ENCODE measurements around the gene BICC1.

Gene BICC1

GRCh38 chr10:58516119-58516518, 3.4 kb downstream of the BICC1 start:
- no peak for DNase-seq (ENCODE audit: low spot score)

DNA sequence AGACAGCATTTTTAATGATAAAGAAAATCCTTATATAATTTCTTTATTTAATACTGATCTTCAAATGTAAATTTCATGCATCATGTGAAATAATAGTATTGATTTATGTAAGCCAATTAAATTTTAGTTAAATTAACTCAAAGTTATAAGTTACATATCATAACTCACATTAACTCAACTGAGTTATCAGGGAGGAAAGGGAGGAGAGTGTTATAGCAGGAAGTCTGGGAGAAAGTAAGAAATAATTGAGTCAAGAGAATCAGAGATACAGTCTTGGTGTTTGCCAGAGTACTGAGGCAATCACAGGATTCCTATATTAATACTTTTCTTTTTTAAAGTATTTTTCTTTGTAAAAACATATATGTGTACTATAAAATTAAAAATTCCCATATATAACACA, 4.0 kb downstream of the BICC1 start:
- DNase-seq (ENCODE audit: low spot score): no peak

- DNase-seq (ENCODE audit: low spot score): no peak
Measured at GRCh38 chr10:58517081-58517480, 4.4 kb downstream of the BICC1 start.

GRCh38 chr10:58517491-58518355, 5.1 kb downstream of the BICC1 start:
- no peak for DNase-seq (ENCODE audit: low spot score)

- no peak for DNase-seq (ENCODE audit: low spot score)
Measured at GRCh38 chr10:58518775-58519174, 6.1 kb downstream of the BICC1 start.

DNA sequence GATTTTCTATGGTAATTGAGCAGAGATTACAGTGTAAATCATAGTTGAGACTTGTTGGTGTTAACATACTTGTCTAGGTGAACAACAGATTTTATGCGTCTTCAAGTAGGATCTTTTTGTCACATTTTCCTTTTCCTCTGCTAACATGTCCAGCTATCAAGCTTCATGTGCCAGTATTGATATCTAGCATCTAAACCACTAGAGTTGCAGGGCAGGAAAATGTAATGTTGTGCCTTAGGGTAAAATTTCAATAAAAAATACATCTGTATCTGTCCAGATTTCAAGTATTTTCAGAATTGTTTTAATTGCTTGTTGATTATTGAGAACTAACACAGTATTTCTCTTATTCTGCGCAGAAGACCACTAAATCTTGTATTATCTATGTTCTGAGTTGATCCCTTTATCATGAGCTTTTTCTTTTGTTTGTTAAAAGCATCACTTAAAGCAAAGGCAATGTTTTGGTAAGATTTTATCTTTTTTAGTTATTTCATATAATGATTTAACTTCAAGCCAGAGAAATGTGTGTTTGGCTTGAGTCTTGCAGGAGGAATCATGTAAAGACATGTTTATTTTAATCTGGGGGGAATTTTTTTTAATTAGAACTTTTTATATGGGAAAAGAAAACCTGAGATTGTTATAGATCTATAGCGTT, 16.5 kb downstream of the BICC1 start:
- DNase-seq (ENCODE audit: low spot score): no peak

DNA sequence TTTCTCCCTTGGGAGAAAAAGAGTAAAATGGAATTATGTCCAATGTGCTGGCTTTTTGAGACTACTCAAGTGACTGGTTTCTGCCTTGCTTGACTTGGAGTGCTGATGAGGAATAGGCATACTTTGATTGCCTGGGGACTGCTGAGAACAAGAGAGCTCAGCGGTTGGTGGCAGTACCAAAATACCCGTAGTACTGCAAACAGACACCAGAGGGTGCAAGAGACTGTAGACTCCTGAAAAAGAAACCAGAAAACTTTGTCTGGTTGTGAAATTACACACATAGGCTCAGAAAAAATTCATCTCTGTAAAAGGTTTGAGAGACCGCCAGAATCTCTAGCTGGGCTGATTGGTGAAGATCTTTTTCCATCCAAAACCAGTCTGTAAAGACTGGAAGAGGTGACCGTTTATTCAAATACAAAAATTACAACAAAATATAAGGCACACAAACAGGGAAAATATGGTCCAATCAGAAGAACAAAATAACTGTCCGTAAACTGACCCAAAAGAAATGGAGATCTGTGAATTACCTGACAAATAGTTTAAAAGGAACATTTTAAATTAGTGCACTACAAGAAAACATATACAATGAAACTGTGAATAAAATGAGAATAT, 18.5 kb downstream of the BICC1 start:
- peak; percentile 62 for DNase-seq (ENCODE audit: low spot score)

GRCh38 chr10:58535311-58535710, 22.6 kb downstream of the BICC1 start:
- DNase-seq (ENCODE audit: low spot score): no peak

- no peak for DNase-seq (ENCODE audit: low spot score)
Measured at GRCh38 chr10:58543141-58543540, 30.5 kb downstream of the BICC1 start.

DNA sequence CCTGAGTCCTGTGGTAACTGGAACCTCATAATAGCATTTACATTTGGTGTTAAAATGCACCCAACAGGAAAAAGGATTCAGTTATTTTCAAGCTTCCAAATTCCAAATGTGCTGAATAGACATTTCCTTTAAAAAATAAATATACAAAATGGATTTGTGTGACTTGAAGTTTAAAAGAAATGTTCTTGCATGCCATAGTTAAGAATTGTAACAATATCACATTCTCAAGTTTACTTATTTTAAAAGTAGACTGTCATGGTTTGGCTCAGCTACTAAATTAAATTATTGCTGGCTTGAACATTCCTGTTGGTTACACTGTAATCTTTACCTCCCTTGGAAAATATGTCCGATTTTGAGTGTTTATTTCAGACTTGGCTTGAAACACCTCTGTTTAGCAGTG, 31.5 kb downstream of the BICC1 start:
- DNase-seq (ENCODE audit: low spot score): no peak

DNA sequence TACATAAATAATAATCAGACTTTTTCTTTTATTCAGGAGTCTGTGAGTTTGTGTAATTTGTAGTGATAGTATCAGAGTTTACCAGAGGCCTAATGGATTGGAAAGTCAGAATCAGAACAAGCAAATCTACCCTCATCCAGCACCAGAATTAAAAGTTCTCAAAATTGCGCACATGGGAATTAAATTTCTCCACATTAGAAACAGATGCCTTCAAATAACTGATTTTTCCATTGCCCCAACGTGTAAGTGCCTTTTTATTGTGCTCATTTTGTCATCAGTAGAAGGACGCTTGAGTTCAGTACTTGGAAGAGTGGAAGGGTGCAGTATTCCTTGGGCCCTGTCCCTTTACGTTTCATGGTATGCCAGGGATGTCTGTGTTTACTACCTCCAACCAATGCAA, 32.8 kb downstream of the BICC1 start:
- DNase-seq (ENCODE audit: low spot score): no peak

GRCh38 chr10:58546137-58546536, 33.5 kb downstream of the BICC1 start:
- DNase-seq (ENCODE audit: low spot score): no peak

- DNase-seq (ENCODE audit: low spot score): no peak
Measured at GRCh38 chr10:58546722-58547445, 34.2 kb downstream of the BICC1 start.

DNA sequence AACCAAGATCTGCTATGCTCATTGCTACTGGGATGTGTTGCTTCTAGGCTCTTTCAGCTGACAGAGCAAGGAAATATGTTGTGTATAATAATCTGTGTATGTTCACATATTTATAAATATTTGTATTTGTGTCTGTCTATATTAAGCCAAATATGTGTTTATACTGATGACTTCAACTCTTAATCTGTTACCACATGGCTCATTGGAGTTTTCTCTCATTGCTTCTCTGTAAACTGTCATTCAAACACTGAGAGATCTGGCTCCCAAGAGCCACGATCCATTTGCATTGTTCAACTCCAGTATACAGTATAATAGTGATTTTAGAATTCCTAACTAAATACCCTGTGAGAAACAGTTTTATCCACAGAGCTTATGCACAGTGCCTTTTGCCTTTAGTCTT, 35.3 kb downstream of the BICC1 start:
- no peak for DNase-seq (ENCODE audit: low spot score)

GRCh38 chr10:58554316-58554715, 41.6 kb downstream of the BICC1 start:
- DNase-seq (ENCODE audit: low spot score): no peak

DNA sequence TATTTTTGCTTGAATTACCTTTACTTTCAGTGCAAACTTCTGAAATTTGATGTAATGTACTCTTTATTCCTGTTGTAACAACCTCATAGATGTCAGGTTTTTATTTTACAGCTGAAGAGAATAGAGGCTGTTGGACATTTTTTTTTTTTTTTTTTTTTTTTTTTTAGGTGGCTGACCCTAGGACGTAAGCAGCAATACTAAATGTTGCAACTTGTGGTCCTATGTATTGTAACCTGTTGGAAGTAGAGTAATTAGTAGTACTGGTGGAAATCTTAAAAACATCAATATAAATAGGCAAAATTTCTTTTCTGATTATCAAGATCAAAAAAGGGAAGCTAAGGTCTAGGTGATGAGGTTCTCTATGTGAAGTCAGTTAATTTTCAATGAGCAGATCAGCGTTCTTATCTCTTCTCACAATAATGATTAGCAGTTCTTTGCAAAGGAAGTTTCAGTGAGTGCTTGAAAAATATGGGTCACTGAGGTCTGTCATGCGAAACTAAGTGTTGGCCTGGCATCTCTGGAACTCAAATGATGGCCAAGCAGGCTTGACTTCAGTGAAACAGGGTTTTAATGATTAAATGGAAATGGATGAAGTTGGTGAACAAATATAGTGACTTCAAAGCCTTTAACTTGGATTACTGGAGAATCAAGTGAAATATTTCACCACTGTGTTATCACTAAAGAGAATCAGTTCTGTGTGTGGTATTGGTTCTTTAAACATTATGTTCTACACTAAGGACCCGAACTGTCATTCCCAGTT, 42.7 kb downstream of the BICC1 start:
- no peak for DNase-seq (ENCODE audit: low spot score)

DNA sequence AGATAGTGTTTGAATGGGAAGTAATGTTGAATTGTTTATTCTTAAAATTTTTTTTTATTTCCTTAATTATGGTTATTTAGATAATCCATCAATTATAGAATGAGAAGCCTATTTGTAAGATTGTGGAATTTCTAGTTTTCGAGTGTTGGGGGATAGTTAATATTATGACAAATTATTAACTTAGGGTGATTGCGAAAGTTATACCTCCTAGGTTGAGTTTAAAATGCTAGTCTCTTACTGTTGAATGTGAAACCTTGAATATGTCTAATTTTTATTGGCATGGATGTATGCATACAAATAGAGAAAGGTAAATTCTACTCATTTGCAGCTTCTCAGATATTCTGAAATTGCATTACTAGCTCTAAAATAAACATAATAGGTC, 43.2 kb downstream of the BICC1 start:
- DNase-seq (ENCODE audit: low spot score): no peak

GRCh38 chr10:58556516-58557165, 44.0 kb downstream of the BICC1 start:
- DNase-seq (ENCODE audit: low spot score): no peak

DNA sequence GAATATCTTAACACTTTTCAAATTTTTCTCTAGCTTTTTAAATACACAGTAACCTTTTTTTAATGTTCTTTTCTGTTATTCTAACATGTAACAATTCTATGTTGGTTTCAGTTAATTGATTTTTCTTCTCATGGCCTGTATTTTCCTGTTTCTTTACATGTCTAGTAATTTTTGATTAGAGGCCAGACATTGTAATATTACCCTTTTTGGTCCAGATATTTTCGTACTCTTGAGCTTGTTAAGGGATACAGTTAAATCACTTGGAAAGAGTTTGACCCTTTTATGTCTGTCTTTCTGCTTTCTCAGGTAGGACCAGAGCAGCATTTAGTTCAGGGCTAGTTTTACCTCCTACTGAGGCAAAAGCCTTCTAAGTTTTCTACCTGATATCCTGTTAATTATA, 45.0 kb downstream of the BICC1 start:
- no peak for DNase-seq (ENCODE audit: low spot score)

GRCh38 chr10:58560068-58560467, 47.4 kb downstream of the BICC1 start:
- DNase-seq (ENCODE audit: low spot score): no peak

GRCh38 chr10:58565271-58565670, 52.6 kb downstream of the BICC1 start:
- DNase-seq (ENCODE audit: low spot score): peak; percentile 20
